A549 (cell line): ENCODE data around the gene SCGB1C1.

Experiments
- CHD2 ChIP-seq: fragments of 150-350 bp; IDR thresholded peaks from 2 replicates; pipeline ENCODE4 v1.6.1; 2014; ENCODE audit warnings: low read length; ENCODE audit not compliant: partially characterized antibody
- JUNB ChIP-seq: fragments of >200 bp; sonication (Bioruptor Twin); formaldehyde crosslinking; IDR thresholded peaks from 2 replicates; pipeline ENCODE4 v1.6.1; 2016
- KDM1A ChIP-seq: fragments of 200-600 bp; sonication (generic); IDR thresholded peaks from 2 replicates; pipeline ENCODE4 v1.6.1; 2016; ENCODE audit warnings: low read depth, mild to moderate bottlenecking
- MYC ChIP-seq: IDR thresholded peaks from 2 replicates; pipeline ENCODE4 v1.6.1; 2012; ENCODE audit warnings: mild to moderate bottlenecking, inconsistent platforms, low read length, improper control_type of control experiment, borderline replicate concordance
- NR3C1 ChIP-seq: fragments of >200 bp; sonication (Bioruptor Twin); formaldehyde crosslinking; IDR thresholded peaks from 3 replicates; pipeline ENCODE4 v1.6.1; 2017
- RAD21 ChIP-seq, 2 experiments: fragments of >200 bp in 1 of 2; sonication (Bioruptor Twin) in 1 of 2; formaldehyde crosslinking in 1 of 2; IDR thresholded peaks in 1 of 2; conservative IDR thresholded peaks in 1 of 2; 2 replicates in 1 of 2; 3 replicates in 1 of 2; pipeline ENCODE4 v1.6.1; 2012 to 2018; ENCODE audit warnings: inconsistent platforms in 1 of 2
- RARB ChIP-seq: fragments of 250-450 bp; sonication (Bioruptor Pico); IDR thresholded peaks from 2 replicates; pipeline ENCODE4 v1.8.0; 2021; ENCODE audit warnings: mild to moderate bottlenecking, moderate library complexity
- RCOR1 ChIP-seq: fragments of 150-350 bp; IDR thresholded peaks from 2 replicates; pipeline ENCODE4 v1.6.1; 2014; ENCODE audit warnings: antibody characterized with exemption, low read length, low read depth
- RNF2 ChIP-seq: fragments of 200-600 bp; sonication (generic); IDR thresholded peaks from 2 replicates; pipeline ENCODE4 v1.6.1; 2016; ENCODE audit warnings: low read depth, mild to moderate bottlenecking, antibody characterized with exemption, moderate library complexity, borderline replicate concordance
- ZSCAN20 ChIP-seq: fragments of 250-450 bp; sonication (Bioruptor Pico); IDR thresholded peaks from 2 replicates; pipeline ENCODE4 v1.8.0; 2022; ENCODE audit warnings: mild to moderate bottlenecking, moderate library complexity
- TF ChIP-seq, protein P1 (sequence below): fragments of >200 bp; sonication (Bioruptor Twin); formaldehyde crosslinking; IDR thresholded peaks from 3 replicates; pipeline ENCODE4 v1.5.1; 2016
- TF ChIP-seq, protein P2 (sequence below): fragments of >200 bp; sonication (Bioruptor Twin); formaldehyde crosslinking; IDR thresholded peaks from 2 replicates; pipeline ENCODE4 v1.6.1; 2016
- TF ChIP-seq, protein P3 (sequence below): fragments of 450-650 bp; IDR thresholded peaks from 2 replicates; pipeline ENCODE4 v1.6.1; 2014; ENCODE audit warnings: antibody characterized with exemption

- TF ChIP-seq, protein P1, sequence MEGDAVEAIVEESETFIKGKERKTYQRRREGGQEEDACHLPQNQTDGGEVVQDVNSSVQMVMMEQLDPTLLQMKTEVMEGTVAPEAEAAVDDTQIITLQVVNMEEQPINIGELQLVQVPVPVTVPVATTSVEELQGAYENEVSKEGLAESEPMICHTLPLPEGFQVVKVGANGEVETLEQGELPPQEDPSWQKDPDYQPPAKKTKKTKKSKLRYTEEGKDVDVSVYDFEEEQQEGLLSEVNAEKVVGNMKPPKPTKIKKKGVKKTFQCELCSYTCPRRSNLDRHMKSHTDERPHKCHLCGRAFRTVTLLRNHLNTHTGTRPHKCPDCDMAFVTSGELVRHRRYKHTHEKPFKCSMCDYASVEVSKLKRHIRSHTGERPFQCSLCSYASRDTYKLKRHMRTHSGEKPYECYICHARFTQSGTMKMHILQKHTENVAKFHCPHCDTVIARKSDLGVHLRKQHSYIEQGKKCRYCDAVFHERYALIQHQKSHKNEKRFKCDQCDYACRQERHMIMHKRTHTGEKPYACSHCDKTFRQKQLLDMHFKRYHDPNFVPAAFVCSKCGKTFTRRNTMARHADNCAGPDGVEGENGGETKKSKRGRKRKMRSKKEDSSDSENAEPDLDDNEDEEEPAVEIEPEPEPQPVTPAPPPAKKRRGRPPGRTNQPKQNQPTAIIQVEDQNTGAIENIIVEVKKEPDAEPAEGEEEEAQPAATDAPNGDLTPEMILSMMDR: no peak
- no peak for TF ChIP-seq RCOR1
- no peak for TF ChIP-seq RNF2
- no peak for TF ChIP-seq ZSCAN20 (CRISPR knock-in tag)
- TF ChIP-seq, protein P2, sequence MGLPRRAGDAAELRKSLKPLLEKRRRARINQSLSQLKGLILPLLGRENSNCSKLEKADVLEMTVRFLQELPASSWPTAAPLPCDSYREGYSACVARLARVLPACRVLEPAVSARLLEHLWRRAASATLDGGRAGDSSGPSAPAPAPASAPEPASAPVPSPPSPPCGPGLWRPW: no peak
- no peak for TF ChIP-seq RAD21 (conservative IDR thresholded peaks at IDR 0.05 in 1 of 2, IDR thresholded peaks at IDR 0.05 in 1 of 2)
- no peak for TF ChIP-seq JUNB
- TF ChIP-seq MYC: no peak
- no peak for TF ChIP-seq RARB (CRISPR knock-in tag)
- TF ChIP-seq, protein P3, sequence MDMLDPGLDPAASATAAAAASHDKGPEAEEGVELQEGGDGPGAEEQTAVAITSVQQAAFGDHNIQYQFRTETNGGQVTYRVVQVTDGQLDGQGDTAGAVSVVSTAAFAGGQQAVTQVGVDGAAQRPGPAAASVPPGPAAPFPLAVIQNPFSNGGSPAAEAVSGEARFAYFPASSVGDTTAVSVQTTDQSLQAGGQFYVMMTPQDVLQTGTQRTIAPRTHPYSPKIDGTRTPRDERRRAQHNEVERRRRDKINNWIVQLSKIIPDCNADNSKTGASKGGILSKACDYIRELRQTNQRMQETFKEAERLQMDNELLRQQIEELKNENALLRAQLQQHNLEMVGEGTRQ: no peak
- TF ChIP-seq CHD2: no peak
- no peak for TF ChIP-seq NR3C1
- TF ChIP-seq KDM1A: no peak
These were observed 47.4 kb downstream of the SCGB1C1 start for GRCh38 chr11:240315-240714.
